Endodermal cell (in vitro differentiated cells): ENCODE data around the gene SLC16A6. TPM values are rescaled to one million over a fixed set of nuclear protein-coding genes. Genes with fewer than 3 reads are reported as not detected.

ENCODE experiments used
- DNase-seq: peaks from one replicate; pipeline ENCODE4 v3.0.0-alpha.2; 2017
- H3K27ac ChIP-seq: 2 replicates; pipeline ENCODE4 v1.5.1; 2013; ENCODE audit warnings: mild to moderate bottlenecking, low read depth, low read length, moderate library complexity
- H3K27me3 ChIP-seq: 2 replicates; pipeline ENCODE4 v1.6.1; 2013; ENCODE audit warnings: mild to moderate bottlenecking, low read length, moderate library complexity; ENCODE audit not compliant: insufficient read depth, control insufficient read depth, poor library complexity, severe bottlenecking
- H3K36me3 ChIP-seq: 2 replicates; pipeline ENCODE4 v1.7.0; 2013; ENCODE audit warnings: mild to moderate bottlenecking, low read length, moderate library complexity; ENCODE audit not compliant: control insufficient read depth, insufficient read depth
- H3K4me1 ChIP-seq: one replicate; pipeline ENCODE4 v1.7.0; 2013; ENCODE audit warnings: low read length; ENCODE audit not compliant: control insufficient read depth, insufficient read depth
- H3K4me3 ChIP-seq: 2 replicates; pipeline ENCODE4 v1.5.1; 2013; ENCODE audit warnings: mild to moderate bottlenecking, low read length, moderate library complexity
- H3K9ac ChIP-seq: 2 replicates; pipeline ENCODE4 v1.6.1; 2013; ENCODE audit warnings: mild to moderate bottlenecking, low read length, moderate library complexity; ENCODE audit not compliant: poor library complexity, severe bottlenecking; ENCODE audit errors: extremely low read depth
- H3K9me3 ChIP-seq: 2 replicates; pipeline ENCODE4 v1.6.1; 2013; ENCODE audit warnings: mild to moderate bottlenecking, low read length, moderate library complexity; ENCODE audit not compliant: control insufficient read depth
- H3K27ac Mint-ChIP-seq: 2 replicates; pipeline ENCODE4 v1.8.0; 2020; ENCODE audit warnings: mixed read lengths
- H3K27me3 Mint-ChIP-seq: 2 replicates; pipeline ENCODE4 v1.8.0; 2021; ENCODE audit warnings: mild to moderate bottlenecking, mixed read lengths; ENCODE audit not compliant: insufficient read depth
- H3K36me3 Mint-ChIP-seq: 2 replicates; pipeline ENCODE4 v1.8.0; 2020; ENCODE audit warnings: low read depth, mixed read lengths
- H3K4me1 Mint-ChIP-seq: 2 replicates; pipeline ENCODE4 v1.8.0; 2020; ENCODE audit warnings: mixed read lengths
- H3K4me3 Mint-ChIP-seq: 2 replicates; pipeline ENCODE4 v1.8.0; 2020; ENCODE audit warnings: mild to moderate bottlenecking, moderate library complexity, mixed read lengths
- H3K9me3 Mint-ChIP-seq: 2 replicates; pipeline ENCODE4 v1.8.0; 2020; ENCODE audit warnings: mild to moderate bottlenecking, mixed read lengths
- CTCF ChIP-seq: fragments of 200-600 bp; sonication (generic); conservative IDR thresholded peaks from 2 replicates; pipeline ENCODE4 v1.5.0; 2021; ENCODE audit warnings: antibody characterized with exemption, mild to moderate bottlenecking
- WGBS, 2 experiments: methylation state at CpG; one replicate each; pipeline versions ENCODE4 v1.1.5 to v1.1.7; 2013; ENCODE audit warnings: missing lambda C conversion rate in 2 of 2, mixed read lengths in 1 of 2; ENCODE audit not compliant: insufficient coverage in 1 of 2, insufficient read length in 1 of 2; 5-methylcytosine and 5-hydroxymethylcytosine counted together
- total RNA-seq, 2 donors: library from RNA; stranded (reverse); fragmentation: NEBNext Ultra II Directional in 1 of 2; extraction: Animal tissue kit (Norgen Biotek cat#: 25700) in 1 of 2; gene quantifications; 2 replicates in 1 of 2; 3 replicates in 1 of 2; pipeline ENCODE4 v1.2.1, GENCODE V29; 2021

The SLC16A6 gene
- total RNA-seq, 2 donors from 2014 or later = 0.18 to 0.58 TPM

GRCh38 chr17:68301438-68301959, 10.6 kb upstream of the SLC16A6 start:
- H3K9me3 ChIP-seq = peaks cover 24% of the 10 kb centered on the region
- H3K27me3 Mint-ChIP-seq = no peaks in the 10 kb centered on the region
- H3K9ac ChIP-seq = no peak overlapping the region
- H3K4me3 ChIP-seq = no peak overlapping the region
- WGBS, 2 experiments = 53 to 77% methylated on average over 7 to 9 of the region's 9 CpGs
- peaks cover 39% of the 10 kb centered on the region for H3K4me1 Mint-ChIP-seq
- H3K27ac ChIP-seq = no peak overlapping the region
- no peaks in the 10 kb centered on the region for H3K36me3 Mint-ChIP-seq
- no peaks in the 10 kb centered on the region for H3K36me3 ChIP-seq
- peak; percentile 67 for DNase-seq
- peaks cover 8% of the 10 kb centered on the region for H3K4me1 ChIP-seq
- H3K27ac Mint-ChIP-seq = peak overlapping the region; percentile 82
- no peak for TF ChIP-seq CTCF
- H3K27me3 ChIP-seq = no peaks in the 10 kb centered on the region
- no peak overlapping the region for H3K4me3 Mint-ChIP-seq
- no peaks in the 10 kb centered on the region for H3K9me3 Mint-ChIP-seq

DNA sequence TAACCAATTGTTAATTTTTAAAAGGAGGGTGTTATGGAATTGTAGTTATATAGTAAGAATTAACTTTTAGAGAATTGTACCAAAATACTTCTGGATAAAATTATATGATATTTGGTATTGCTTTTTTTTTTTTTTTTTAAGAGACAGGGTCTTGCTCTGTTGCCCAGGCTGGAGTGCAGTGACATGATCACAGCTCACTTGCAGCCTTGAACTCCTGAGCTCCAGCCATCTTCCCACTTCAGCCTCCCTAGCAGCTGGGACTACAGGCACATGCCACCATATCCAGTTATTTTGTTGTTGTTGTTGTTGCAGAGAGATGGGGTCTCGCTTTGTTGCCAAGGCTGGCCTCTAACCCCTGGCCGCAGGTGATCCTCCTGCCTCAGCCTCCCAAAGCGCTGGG, 8.9 kb upstream of the SLC16A6 start:
- Histone ChIP-seq H3K36me3 (no peaks in the 10 kb centered on the region), H3K4me3 (no peak overlapping the region), H3K9me3 (peaks cover 24% of the 10 kb centered on the region), H3K9ac (no peak overlapping the region), H3K27me3 (peaks cover 3% of the 10 kb centered on the region), H3K4me1 (peaks cover 8% of the 10 kb centered on the region), H3K27ac (no peak overlapping the region)
- peaks cover 3% of the 10 kb centered on the region for H3K27me3 Mint-ChIP-seq
- TF ChIP-seq CTCF = no peak
- H3K4me3 Mint-ChIP-seq = no peak overlapping the region
- no peak for DNase-seq
- H3K9me3 Mint-ChIP-seq = no peaks in the 10 kb centered on the region
- no peaks in the 10 kb centered on the region for H3K36me3 Mint-ChIP-seq
- peaks cover 48% of the 10 kb centered on the region for H3K4me1 Mint-ChIP-seq
- no peak overlapping the region for H3K27ac Mint-ChIP-seq
- 86 to 98% methylated on average over 3 of the region's 3 CpGs for WGBS, 2 experiments

- no peaks in the 10 kb centered on the region for H3K9me3 Mint-ChIP-seq
- peak overlapping the region; percentile 26 for H3K27ac Mint-ChIP-seq
- Histone ChIP-seq H3K4me3 (peak overlapping the region; percentile 35), H3K4me1 (peaks cover 8% of the 10 kb centered on the region), H3K9me3 (peaks cover 24% of the 10 kb centered on the region), H3K27ac (no peak overlapping the region), H3K27me3 (peaks cover 15% of the 10 kb centered on the region), H3K9ac (no peak overlapping the region), H3K36me3 (no peaks in the 10 kb centered on the region)
- no peaks in the 10 kb centered on the region for H3K36me3 Mint-ChIP-seq
- TF ChIP-seq CTCF = no peak
- H3K4me3 Mint-ChIP-seq = no peak overlapping the region
- no peak for DNase-seq
- H3K4me1 Mint-ChIP-seq = peaks cover 52% of the 10 kb centered on the region
- H3K27me3 Mint-ChIP-seq = peaks cover 16% of the 10 kb centered on the region
Measured at GRCh38 chr17:68298601-68299000, 7.7 kb upstream of the SLC16A6 start.
